ENCODE results near the gene UBE2E2.

GRCh38 chr3:23389089-23389488 is 186.0 kb downstream of the UBE2E2 start:
- TF ChIP-seq EZH2 (IDR thresholded peaks at IDR 0.05; ENCODE audit: low read length) = no peak
- TF ChIP-seq, protein P1, sequence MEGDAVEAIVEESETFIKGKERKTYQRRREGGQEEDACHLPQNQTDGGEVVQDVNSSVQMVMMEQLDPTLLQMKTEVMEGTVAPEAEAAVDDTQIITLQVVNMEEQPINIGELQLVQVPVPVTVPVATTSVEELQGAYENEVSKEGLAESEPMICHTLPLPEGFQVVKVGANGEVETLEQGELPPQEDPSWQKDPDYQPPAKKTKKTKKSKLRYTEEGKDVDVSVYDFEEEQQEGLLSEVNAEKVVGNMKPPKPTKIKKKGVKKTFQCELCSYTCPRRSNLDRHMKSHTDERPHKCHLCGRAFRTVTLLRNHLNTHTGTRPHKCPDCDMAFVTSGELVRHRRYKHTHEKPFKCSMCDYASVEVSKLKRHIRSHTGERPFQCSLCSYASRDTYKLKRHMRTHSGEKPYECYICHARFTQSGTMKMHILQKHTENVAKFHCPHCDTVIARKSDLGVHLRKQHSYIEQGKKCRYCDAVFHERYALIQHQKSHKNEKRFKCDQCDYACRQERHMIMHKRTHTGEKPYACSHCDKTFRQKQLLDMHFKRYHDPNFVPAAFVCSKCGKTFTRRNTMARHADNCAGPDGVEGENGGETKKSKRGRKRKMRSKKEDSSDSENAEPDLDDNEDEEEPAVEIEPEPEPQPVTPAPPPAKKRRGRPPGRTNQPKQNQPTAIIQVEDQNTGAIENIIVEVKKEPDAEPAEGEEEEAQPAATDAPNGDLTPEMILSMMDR (optimal IDR thresholded peaks at IDR 0.05 in 1 of 3, IDR thresholded peaks at IDR 0.05 in 1 of 3, conservative IDR thresholded peaks at IDR 0.05 in 1 of 3; ENCODE audit: extremely low read depth in 1 of 3, insufficient read depth in 2 of 3, low read length in 3 of 3) = no peak

Measured in keratinocyte (primary cell).